HCT116 (cell line): ENCODE measurements around the gene BLCAP. TPM values are rescaled to one million over a fixed set of nuclear protein-coding genes. Genes with fewer than 3 reads are reported as not detected.

Experiments
- ATAC-seq: fragments of 200-7000 bp; cut with Tn5 transposase; 2 replicates; pipeline ENCODE4 v1.9.1; 2020; ENCODE audit warnings: mild to moderate bottlenecking, moderate library complexity
- BruUV-seq: library from RNA; stranded (reverse); fragments of 400-500 nt; replicated peaks from 2 replicates; lab custom pipeline; 2021; lab: Mats Ljungman, UMichigan
- CTCF ChIA-PET: fragments of 300-600 bp; sonication (Branson Sonifier 250); formaldehyde crosslinking; loops from one replicate; lab custom pipeline; 2021; ENCODE audit warnings: antibody characterized with exemption; lab: Charles Lee
- POLR2A ChIA-PET: fragments of 300-600, 350-600 bp; sonication (Branson Sonifier 250); formaldehyde crosslinking; loops from one replicate; lab custom pipeline; 2021; ENCODE audit warnings: antibody characterized with exemption; lab: Charles Lee
- RAD21 ChIA-PET, 2 experiments: fragments of 300-600 bp; sonication (Branson Sonifier 250); formaldehyde crosslinking; loops; one replicate each; lab custom pipeline; 2023; ENCODE audit warnings: low total read pairs in 2 of 2; ENCODE audit not compliant: uncharacterized antibody in 2 of 2, unreplicated experiment in 2 of 2, low non-redundant PET in 1 of 2; lab: Charles Lee
- DNase-seq: peaks from one replicate; pipeline ENCODE4 v3.0.0-alpha.2; 2010; ENCODE audit warnings: low read depth, low spot score
- H2AFZ ChIP-seq: fragments of 200-600 bp; shearing (Covaris generic), sonication (generic); 2 replicates; pipeline ENCODE4 v1.6.1; 2017; ENCODE audit warnings: low read depth, mixed run types, mixed read lengths, antibody characterized with exemption, low read length; ENCODE audit not compliant: poor library complexity, severe bottlenecking
- H3K27ac ChIP-seq: 2 replicates; pipeline ENCODE4 v1.5.1; 2012; ENCODE audit warnings: low read depth, low read length
- H3K27me3 ChIP-seq: fragments of 200-600 bp; sonication (generic); 2 replicates; pipeline ENCODE4 v1.6.1; 2016; ENCODE audit warnings: mixed run types, low read length, mixed read lengths; ENCODE audit not compliant: insufficient read depth
- H3K36me3 ChIP-seq, 2 experiments: fragments of 200-500 bp in 1 of 2; fragments of 200-600 bp in 1 of 2; sonication (Bioruptor generic) in 1 of 2; sonication (generic) in 1 of 2; 2 replicates each; pipeline versions ENCODE4 v1.5.1 to v1.6.1; 2014 to 2016; ENCODE audit warnings: low read length in 2 of 2, inconsistent platforms in 1 of 2, mixed read lengths in 1 of 2, mixed run types in 1 of 2; ENCODE audit not compliant: insufficient read depth in 2 of 2, control insufficient read depth in 1 of 2
- H3K4me1 ChIP-seq, 2 experiments: fragments of 200-600 bp in 1 of 2; sonication (generic) in 1 of 2; 2 replicates each; pipeline versions ENCODE4 v1.5.1 to v1.6.1; 2012 to 2017; ENCODE audit warnings: low read length in 2 of 2, inconsistent platforms in 1 of 2, mild to moderate bottlenecking in 1 of 2, mixed read lengths in 1 of 2, mixed run types in 1 of 2, moderate library complexity in 1 of 2; ENCODE audit not compliant: insufficient read depth in 2 of 2, control insufficient read depth in 1 of 2
- H3K4me2 ChIP-seq: fragments of 200-600 bp; sonication (generic); 2 replicates; pipeline ENCODE4 v1.6.1; 2017; ENCODE audit warnings: mixed run types, low read length, mixed read lengths
- H3K4me3 ChIP-seq, 2 experiments: fragments of 200-600 bp in 1 of 2; sonication (generic) in 1 of 2; replicated peaks in 1 of 2; 2 replicates each; pipeline ENCODE4 v1.5.1; 2011 to 2016; ENCODE audit warnings: low read length in 2 of 2, control low read depth in 1 of 2, low read depth in 1 of 2, mild to moderate bottlenecking in 1 of 2, mixed read lengths in 1 of 2, mixed run types in 1 of 2
- H3K79me2 ChIP-seq: fragments of 200-600 bp; sonication (generic); 2 replicates; pipeline ENCODE4 v1.6.1; 2017; ENCODE audit warnings: mild to moderate bottlenecking, mixed run types, low read length, moderate library complexity, mixed read lengths; ENCODE audit not compliant: insufficient read depth
- H3K9ac ChIP-seq: fragments of 200-600 bp; sonication (generic); 2 replicates; pipeline ENCODE4 v1.6.1; 2016; ENCODE audit warnings: low read length, mixed read lengths
- H3K9me2 ChIP-seq: fragments of 200-600 bp; sonication (generic), shearing (Covaris generic); 2 replicates; pipeline ENCODE4 v1.6.1; 2017; ENCODE audit warnings: mixed run types, mild to moderate bottlenecking, moderate library complexity; ENCODE audit not compliant: insufficient read depth
- H3K9me3 ChIP-seq, 2 experiments: fragments of 200-500 bp in 1 of 2; fragments of 200-600 bp in 1 of 2; sonication (Bioruptor generic) in 1 of 2; sonication (generic) in 1 of 2; 2 replicates each; pipeline ENCODE4 v1.6.1; 2014 to 2017; ENCODE audit warnings: low read length in 2 of 2, mixed read lengths in 2 of 2, inconsistent platforms in 1 of 2, low read depth in 1 of 2, mild to moderate bottlenecking in 1 of 2, mixed run types in 1 of 2, moderate library complexity in 1 of 2; ENCODE audit not compliant: control insufficient read depth in 1 of 2, insufficient read depth in 1 of 2
- H4K20me1 ChIP-seq: fragments of 200-600 bp; sonication (generic), shearing (Covaris generic); 2 replicates; pipeline ENCODE4 v1.6.1; 2017; ENCODE audit warnings: mixed run types, mild to moderate bottlenecking, moderate library complexity; ENCODE audit not compliant: insufficient read depth
- ATF3 ChIP-seq: IDR thresholded peaks from 2 replicates; pipeline ENCODE4 v1.6.1; 2012
- EZH2phosphoT487 ChIP-seq: fragments of 200-600 bp; IDR thresholded peaks from 2 replicates; pipeline ENCODE4 v1.6.1; 2018; ENCODE audit warnings: antibody characterized with exemption, borderline replicate concordance
- JUND ChIP-seq: IDR thresholded peaks from 2 replicates; pipeline ENCODE4 v1.6.1; 2012
- POLR2AphosphoS5 ChIP-seq: IDR thresholded peaks from 2 replicates; pipeline ENCODE4 v1.6.1; 2011; ENCODE audit warnings: mild to moderate bottlenecking, low read depth, low read length, moderate library complexity
- REST ChIP-seq: IDR thresholded peaks from 2 replicates; pipeline ENCODE4 v1.6.1; 2012; ENCODE audit warnings: low read depth
- SP1 ChIP-seq: IDR thresholded peaks from 2 replicates; pipeline ENCODE4 v1.6.1; 2012; ENCODE audit warnings: low read depth
- SRF ChIP-seq: IDR thresholded peaks from 2 replicates; pipeline ENCODE4 v1.6.1; 2012; ENCODE audit warnings: low read depth
- ZNF274 ChIP-seq: fragments of 200-500 bp; sonication (Bioruptor generic); IDR thresholded peaks from 2 replicates; pipeline ENCODE4 v1.6.1; 2014; ENCODE audit warnings: mild to moderate bottlenecking, low read depth, low read length, inconsistent platforms
- intact Hi-C: fragments of 100-400 bp; cut with micrococcal nuclease; formaldehyde crosslinking; loops from 2 replicates; pipeline ENCODE4 v1.10.0; 2022
- total RNA-seq: library from RNA; stranded (reverse); gene quantifications from one replicate; pipeline ENCODE4 v1.2.1, GENCODE V29; 2021; ENCODE audit not compliant: unreplicated experiment

The BLCAP gene
- total RNA-seq, 1 experiment from 2014 or later, result 27.5 TPM

- H3K27me3 ChIP-seq, result peaks cover 57% of the 10 kb centered on the region
- H3K4me2 ChIP-seq, result no peak overlapping the region
- RAD21 ChIA-PET, result no interaction called here
- H3K9me2 ChIP-seq, result no peaks in the 10 kb centered on the region
- no peak overlapping the region for H3K4me3 ChIP-seq
- ATAC-seq (no peak), DNase-seq (no peak)
- H3K27ac ChIP-seq, result no peak overlapping the region
- BruUV-seq, result no TSS peak
- intact Hi-C loops, result no loop called here
- H3K9me3 ChIP-seq, result no peaks in the 10 kb centered on the region
- H3K4me1 ChIP-seq, result peaks cover 3 to 4% of the 10 kb centered on the region in 2 experiments; a peak in 1 of 4 replicates
- H3K9ac ChIP-seq, result no peak overlapping the region
- H4K20me1 ChIP-seq, result no peaks in the 10 kb centered on the region
- no peak overlapping the region for H2AFZ ChIP-seq
- TF ChIP-seq REST, result no peak
- no peak for TF ChIP-seq ZNF274
- no peak for TF ChIP-seq SRF
- no peak for TF ChIP-seq POLR2AphosphoS5
- no peak for TF ChIP-seq SP1
- TF ChIP-seq ATF3, result no peak
- TF ChIP-seq JUND, result no peak
- 0 out of 2 replicates have a peak, but pooled peaks have one; percentile 84 for TF ChIP-seq EZH2phosphoT487
- POLR2A ChIA-PET, result no interaction called here
- CTCF ChIA-PET, result no interaction called here
- no peaks in the 10 kb centered on the region for H3K36me3 ChIP-seq
- no peaks in the 10 kb centered on the region for H3K79me2 ChIP-seq
Observed at GRCh38 chr20:37570419-37570818, 42.7 kb upstream of the BLCAP start.
